Kidney (tissue), 14 donors: Measurements from ENCODE around the gene RBPMS2. TPM values are rescaled to one million over a fixed set of nuclear protein-coding genes. Genes with fewer than 3 reads are reported as not detected.

ENCODE experiments used
- DNase-seq, 5 donors: peaks; one replicate each; pipeline ENCODE4 v3.0.0-alpha.2; 2013 to 2020
- FAIRE-seq: peaks from 2 replicates; lab custom pipeline; 2012; peaks lifted over from hg19 to GRCh38; lab: Jason Lieb, UNC
- H3K27ac ChIP-seq, 2 donors: one replicate each; pipeline ENCODE4 v1.7.0; 2013; ENCODE audit warnings: low read depth in 2 of 2, low read length in 2 of 2, inconsistent platforms in 1 of 2
- H3K27me3 ChIP-seq: one replicate; pipeline ENCODE4 v1.7.1; 2013; ENCODE audit warnings: low read length, inconsistent platforms; ENCODE audit not compliant: control insufficient read depth, insufficient read depth
- H3K36me3 ChIP-seq, 3 donors: one replicate each; pipeline versions ENCODE4 v1.7.0 to v1.7.1; 2013; ENCODE audit warnings: low read length in 3 of 3, control low read depth in 1 of 3, inconsistent platforms in 1 of 3; ENCODE audit not compliant: insufficient read depth in 3 of 3, control insufficient read depth in 2 of 3
- H3K4me1 ChIP-seq, 3 donors: one replicate each; pipeline versions ENCODE4 v1.7.0 to v1.7.1; 2013; ENCODE audit warnings: low read length in 3 of 3, inconsistent platforms in 1 of 3, low read depth in 1 of 3; ENCODE audit not compliant: control insufficient read depth in 2 of 3, insufficient read depth in 2 of 3
- H3K4me3 ChIP-seq, 3 donors: one replicate each; pipeline versions ENCODE4 v1.7.0 to v1.8.1; 2013; ENCODE audit warnings: low read length in 3 of 3, control low read depth in 1 of 3, inconsistent platforms in 1 of 3
- H3K9ac ChIP-seq, 3 donors: one replicate each; pipeline versions ENCODE4 v1.7.0 to v1.7.1; 2013; ENCODE audit warnings: low read length in 3 of 3, control low read depth in 1 of 3, inconsistent platforms in 1 of 3
- H3K9me3 ChIP-seq, 3 donors: one replicate each; pipeline versions ENCODE4 v1.7.0 to v1.7.1; 2013; ENCODE audit warnings: low read length in 3 of 3, control low read depth in 1 of 3, inconsistent platforms in 1 of 3; ENCODE audit not compliant: control insufficient read depth in 2 of 3, insufficient read depth in 1 of 3
- intact Hi-C: fragments of 100-400 bp; cut with DNase I; formaldehyde crosslinking; loops from one replicate; pipeline ENCODE4 v1.11.1; 2022
- polyA plus RNA-seq: library from polyadenylated mRNA; stranded (reverse); fragments of 350-450 nt; fragmentation: Illumina TruSeq; extraction: RNeasy Lipid Tissue Mini Kit (QIAGEN cat#74804); gene quantifications from one replicate; pipeline ENCODE4 v1.2.3, GENCODE V29; 2014; ENCODE audit warnings: low read depth, low replicate concordance; ENCODE audit not compliant: insufficient read depth
- total RNA-seq: library from RNA; stranded (reverse); fragmentation: NEBNext Ultra II Directional; extraction: Animal tissue kit (Norgen Biotek cat#: 25700); gene quantifications from one replicate; pipeline ENCODE4 v1.2.1, GENCODE V29; 2021
- TF ChIP-seq, protein P1 (sequence below): IDR thresholded peaks from 3 replicates; pipeline ENCODE4 v1.5.1; 2012; ENCODE audit warnings: mild to moderate bottlenecking, moderate library complexity, borderline replicate concordance; ENCODE audit not compliant: insufficient read depth; ENCODE audit errors: extremely low read depth
- donor health status: control.
- donor health status: control.
- donor health status: control.
- donor health status: control.
- donor health status: control.
- donor health status: DM: yes; HTN: yes; CAD: no.
- donor health status: Normal renal cell carcinoma (clear cell type).

RBPMS2 gene
- total and polyA plus RNA-seq, 2 donors from 2014 or later: 8.2 to 24.2 TPM

DNA sequence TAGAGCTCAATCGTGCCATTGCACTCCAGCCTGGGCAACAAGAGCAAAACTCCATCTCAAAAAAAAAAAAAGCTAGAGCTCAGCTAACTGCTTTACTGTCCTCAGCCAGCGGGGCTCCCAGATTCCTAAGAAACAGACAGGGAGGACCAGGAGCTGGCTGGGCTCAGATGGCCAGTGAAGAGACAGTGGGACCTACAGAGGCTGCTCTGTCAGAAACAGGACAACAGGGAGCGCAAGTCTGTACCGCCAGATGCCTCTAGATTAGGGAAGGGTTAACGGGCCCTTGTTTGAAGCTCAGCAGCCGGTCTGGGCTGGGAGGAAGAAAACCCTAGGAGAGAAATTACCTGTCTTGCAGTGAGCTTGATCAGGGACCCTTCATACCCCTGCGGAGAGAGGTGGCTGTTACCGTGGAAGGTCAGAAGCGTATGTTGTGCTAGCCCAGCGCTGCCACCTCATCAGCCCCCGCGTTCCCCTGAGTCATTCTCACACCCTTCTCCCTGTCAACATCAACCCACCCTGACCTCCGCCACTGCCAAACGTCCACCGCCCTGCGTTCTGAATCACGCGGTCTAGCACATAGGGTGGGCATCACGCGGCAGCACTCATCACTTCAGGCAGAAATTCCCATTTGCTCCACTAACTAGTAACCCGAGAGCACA, 25.3 kb downstream of the RBPMS2 start:
- FAIRE-seq (no peak), DNase-seq (peak in 3 of 5 donors; percentile 31 to 55 (median 41))
- Histone ChIP-seq H3K36me3 (peaks cover 0 to 3% (median 0%) of the 10 kb centered on the region in 3 donors), H3K4me3 (no peak overlapping the region), H3K27me3 (no peaks in the 10 kb centered on the region), H3K4me1 (peaks cover 0 to 6% (median 0%) of the 10 kb centered on the region in 3 donors), H3K9ac (no peak overlapping the region), H3K9me3 (no peaks in the 10 kb centered on the region), H3K27ac (no peak overlapping the region)
- intact Hi-C loops: no loop called here
- TF ChIP-seq, protein P1, sequence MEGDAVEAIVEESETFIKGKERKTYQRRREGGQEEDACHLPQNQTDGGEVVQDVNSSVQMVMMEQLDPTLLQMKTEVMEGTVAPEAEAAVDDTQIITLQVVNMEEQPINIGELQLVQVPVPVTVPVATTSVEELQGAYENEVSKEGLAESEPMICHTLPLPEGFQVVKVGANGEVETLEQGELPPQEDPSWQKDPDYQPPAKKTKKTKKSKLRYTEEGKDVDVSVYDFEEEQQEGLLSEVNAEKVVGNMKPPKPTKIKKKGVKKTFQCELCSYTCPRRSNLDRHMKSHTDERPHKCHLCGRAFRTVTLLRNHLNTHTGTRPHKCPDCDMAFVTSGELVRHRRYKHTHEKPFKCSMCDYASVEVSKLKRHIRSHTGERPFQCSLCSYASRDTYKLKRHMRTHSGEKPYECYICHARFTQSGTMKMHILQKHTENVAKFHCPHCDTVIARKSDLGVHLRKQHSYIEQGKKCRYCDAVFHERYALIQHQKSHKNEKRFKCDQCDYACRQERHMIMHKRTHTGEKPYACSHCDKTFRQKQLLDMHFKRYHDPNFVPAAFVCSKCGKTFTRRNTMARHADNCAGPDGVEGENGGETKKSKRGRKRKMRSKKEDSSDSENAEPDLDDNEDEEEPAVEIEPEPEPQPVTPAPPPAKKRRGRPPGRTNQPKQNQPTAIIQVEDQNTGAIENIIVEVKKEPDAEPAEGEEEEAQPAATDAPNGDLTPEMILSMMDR: no peak

DNA sequence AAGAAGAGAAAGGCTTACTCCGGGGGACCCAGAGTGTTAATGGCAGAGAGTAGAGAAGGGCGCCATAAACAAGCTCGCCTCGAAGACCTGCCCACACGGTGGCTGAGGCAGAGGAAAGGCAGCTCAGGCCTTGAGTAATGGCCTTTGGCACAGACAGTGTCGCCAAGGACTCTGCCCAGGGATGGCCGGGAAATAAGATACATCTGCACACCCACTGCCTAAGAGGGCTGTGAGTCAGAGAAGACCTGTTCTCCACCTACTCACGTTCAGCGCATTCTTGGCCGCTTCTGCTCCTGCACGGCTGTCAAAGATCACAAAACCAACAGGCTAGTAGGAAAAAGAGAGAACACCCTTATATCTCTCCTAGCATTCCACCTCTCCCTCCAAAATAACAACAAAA, 26.2 kb downstream of the RBPMS2 start:
- H3K27me3 ChIP-seq: no peaks in the 10 kb centered on the region
- FAIRE-seq (no peak), DNase-seq (peak in 3 of 5 donors; percentile 60 to 64 (median 62))
- no peak overlapping the region for H3K9ac ChIP-seq
- H3K9me3 ChIP-seq: no peaks in the 10 kb centered on the region
- peaks cover 0 to 6% (median 0%) of the 10 kb centered on the region in 3 donors for H3K4me1 ChIP-seq
- H3K36me3 ChIP-seq: peaks cover 0 to 3% (median 0%) of the 10 kb centered on the region in 3 donors
- intact Hi-C loops: no loop called here
- TF ChIP-seq, protein P1: no peak
- H3K27ac ChIP-seq: no peak overlapping the region
- H3K4me3 ChIP-seq: no peak overlapping the region

DNA sequence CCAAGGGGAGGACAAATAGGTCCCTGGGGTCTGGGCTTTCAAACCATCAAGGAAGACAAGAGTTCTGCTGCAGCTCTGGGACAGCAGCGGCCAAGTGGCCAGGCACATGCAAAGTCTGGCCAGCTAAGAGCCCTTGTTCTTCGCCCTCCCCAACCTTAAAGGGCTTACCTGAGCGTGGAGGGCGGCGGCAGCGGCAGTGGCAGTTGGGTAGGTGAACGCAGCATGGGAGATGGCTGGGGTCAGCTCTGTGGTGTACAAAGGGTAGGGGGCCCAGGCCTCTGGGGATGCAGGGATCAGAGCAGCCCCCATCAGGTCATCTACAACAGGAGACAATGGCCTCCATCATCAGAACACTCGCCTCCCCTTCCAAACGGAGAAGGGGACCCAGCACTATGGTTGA, 27.1 kb downstream of the RBPMS2 start:
- intact Hi-C loops: no loop called here
- peaks cover 0 to 6% (median 0%) of the 10 kb centered on the region in 3 donors for H3K4me1 ChIP-seq
- DNase-seq: no peak
- no peaks in the 10 kb centered on the region for H3K27me3 ChIP-seq
- H3K9me3 ChIP-seq: no peaks in the 10 kb centered on the region
- no peak for FAIRE-seq
- H3K36me3 ChIP-seq: peaks cover 0 to 3% (median 0%) of the 10 kb centered on the region in 3 donors
- H3K9ac ChIP-seq: no peak overlapping the region
- no peak overlapping the region for H3K4me3 ChIP-seq
- no peak overlapping the region for H3K27ac ChIP-seq
- TF ChIP-seq, protein P1: no peak
